Measurements from ENCODE around the gene MCRIP2.

Gene MCRIP2

DNA sequence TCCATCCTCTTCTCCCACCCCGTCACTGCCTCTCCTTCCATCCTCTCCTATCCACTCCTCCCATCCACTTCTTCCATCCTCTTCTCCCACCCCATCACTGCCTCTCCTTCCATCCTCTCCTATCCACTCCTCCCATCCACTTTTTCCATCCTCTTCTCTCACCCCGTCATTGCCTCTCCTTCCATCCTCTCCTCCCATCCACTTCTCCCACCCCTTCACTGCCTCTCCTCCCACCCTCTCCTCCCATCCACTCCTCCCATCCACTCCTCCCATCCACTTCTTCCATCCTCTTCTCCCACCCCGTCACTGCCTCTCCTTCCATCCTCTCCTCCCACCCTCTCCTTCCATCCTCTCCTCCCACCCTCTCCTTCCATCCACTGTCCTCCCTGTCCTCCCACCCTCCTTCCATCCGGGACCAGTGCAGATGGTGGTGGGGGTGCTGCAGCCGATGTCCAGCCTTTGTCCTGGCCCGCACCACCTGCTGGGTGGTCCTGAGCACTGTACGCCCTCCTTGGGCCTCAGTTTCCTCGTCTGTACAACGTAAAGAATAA is 9.7 kb upstream of the MCRIP2 start:
- no peak for DNase-seq (ENCODE audit: low read depth in 2 of 2, low spot score in 1 of 2)

DNA sequence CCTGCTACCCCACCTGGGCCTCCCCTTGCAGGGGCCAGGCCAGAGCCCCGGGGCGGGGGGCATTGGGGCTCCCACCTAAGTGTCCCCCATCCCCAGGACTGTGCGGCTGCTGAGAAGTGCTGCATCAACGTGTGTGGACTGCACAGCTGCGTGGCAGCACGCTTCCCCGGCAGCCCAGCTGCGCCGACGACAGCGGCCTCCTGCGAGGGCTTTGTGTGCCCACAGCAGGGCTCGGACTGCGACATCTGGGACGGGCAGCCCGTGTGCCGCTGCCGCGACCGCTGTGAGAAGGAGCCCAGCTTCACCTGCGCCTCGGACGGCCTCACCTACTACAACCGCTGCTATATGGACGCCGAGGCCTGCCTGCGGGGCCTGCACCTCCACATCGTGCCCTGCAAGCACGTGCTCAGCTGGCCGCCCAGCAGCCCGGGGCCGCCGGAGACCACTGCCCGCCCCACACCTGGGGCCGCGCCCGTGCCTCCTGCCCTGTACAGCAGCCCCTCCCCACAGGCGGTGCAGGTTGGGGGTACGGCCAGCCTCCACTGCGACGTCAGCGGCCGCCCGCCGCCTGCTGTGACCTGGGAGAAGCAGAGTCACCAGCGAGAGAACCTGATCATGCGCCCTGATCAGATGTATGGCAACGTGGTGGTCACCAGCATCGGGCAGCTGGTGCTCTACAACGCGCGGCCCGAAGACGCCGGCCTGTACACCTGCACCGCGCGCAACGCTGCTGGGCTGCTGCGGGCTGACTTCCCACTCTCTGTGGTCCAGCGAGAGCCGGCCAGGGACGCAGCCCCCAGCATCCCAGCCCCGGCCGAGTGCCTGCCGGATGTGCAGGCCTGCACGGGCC is 8.9 kb upstream of the MCRIP2 start:
- DNase-seq (ENCODE audit: low read depth in 2 of 2, low spot score in 1 of 2), result no peak

GRCh38 chr16:633336-634050 is 8.1 kb upstream of the MCRIP2 start:
- DNase-seq (ENCODE audit: low read depth in 2 of 2, low spot score in 1 of 2), result no peak

DNA sequence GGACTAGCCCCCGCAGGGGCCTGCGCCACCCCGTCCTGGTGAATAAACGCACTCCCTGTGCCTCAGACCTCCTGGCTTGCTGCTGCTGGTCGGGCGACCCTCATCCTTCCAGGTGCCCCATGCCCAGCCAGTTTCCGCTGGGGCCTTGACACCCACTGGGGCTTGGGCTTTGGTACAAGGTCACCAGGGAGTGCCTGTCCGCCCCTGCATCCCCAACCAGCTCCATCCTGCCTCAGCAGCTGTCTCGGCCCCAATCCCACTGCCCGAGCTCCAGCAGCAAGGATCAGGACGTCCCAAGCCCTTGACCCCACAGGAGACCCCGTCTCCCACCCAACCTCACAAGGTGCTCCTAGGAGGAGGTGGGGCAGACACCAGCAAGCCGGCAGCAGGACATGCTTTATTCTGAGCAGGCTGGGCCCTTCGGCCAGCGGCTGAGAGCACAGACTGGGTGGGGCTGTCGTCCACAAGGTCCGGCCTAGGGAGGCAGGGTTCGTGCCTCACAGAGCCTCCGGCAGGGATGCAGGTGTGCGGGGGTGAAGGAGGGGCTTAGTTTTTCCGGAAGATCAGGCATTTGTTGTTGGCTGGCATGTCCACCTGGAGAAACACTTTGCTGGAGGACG is 7.5 kb upstream of the MCRIP2 start:
- no peak for DNase-seq (ENCODE audit: low read depth in 2 of 2, low spot score in 1 of 2)

DNA sequence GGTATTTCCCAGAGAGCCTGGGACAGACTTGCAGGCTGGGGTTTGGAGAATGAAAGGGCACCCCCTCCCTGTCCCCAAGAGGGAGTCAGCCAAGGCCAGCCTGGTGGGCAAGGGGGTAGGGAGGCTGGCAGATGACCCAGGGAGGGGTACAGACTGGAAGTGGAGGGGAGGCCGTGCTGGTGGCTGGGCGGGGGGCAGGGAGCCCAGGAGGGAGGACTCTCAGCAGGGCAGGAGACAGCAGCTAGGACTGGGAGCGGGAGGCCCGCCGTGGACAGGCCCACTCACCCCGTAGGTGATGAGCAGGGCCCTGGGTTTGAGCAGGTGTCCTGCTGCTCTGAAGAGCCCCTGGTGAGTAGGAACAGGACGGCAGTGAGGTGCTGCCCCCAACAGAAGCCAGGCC is 6.6 kb upstream of the MCRIP2 start:
- no peak for DNase-seq (ENCODE audit: low read depth in 2 of 2, low spot score in 1 of 2)

GRCh38 chr16:635573-636205 is 5.9 kb upstream of the MCRIP2 start:
- no peak for DNase-seq (ENCODE audit: low read depth in 2 of 2, low spot score in 1 of 2)

DNA sequence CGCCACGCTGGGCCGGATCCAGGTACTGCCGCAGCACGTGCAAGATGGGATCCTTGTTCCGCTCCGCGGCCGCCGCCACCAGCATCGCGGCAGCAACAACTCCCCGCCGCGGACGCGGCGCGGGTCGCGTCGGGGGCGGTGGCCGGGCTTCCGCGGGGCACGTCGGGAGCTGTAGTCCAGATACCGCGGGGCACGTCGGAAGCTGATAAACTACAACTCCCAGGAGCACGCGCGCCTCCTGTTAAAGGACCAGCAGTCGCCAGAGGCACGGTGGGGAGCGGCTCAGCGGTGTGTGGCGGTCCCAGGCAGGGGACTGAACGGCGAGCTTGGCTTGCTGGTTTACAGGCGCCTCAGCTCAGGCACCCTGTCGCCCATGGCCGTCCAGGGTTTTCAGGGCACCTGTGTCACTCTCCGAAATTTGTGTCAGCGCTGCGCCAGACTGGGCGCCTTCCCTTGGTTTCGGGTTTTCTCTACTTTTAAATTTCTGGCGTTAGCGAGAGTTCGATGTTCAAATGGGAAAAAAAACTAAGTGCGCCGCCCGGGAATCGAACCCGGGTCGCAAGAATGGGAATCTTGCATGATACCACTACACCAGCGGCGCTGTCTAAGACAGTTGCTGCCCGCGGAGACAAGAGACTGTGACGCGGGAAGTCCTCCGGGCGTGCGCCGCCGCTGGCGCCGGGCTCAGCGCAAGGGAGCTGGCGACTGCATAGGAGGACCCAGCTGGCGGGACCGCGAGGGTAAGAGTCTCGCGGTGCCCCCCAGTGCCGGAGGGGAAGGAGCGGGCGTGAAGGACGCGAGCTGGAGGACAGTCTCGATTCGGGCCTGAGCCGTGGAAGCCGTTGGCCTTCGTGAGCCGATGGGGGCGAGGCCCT is 5.2 kb upstream of the MCRIP2 start, which contains the start of gene METTL26:
Gene METTL26 (minus strand): TSS at position 100 of the 875 bp plus-strand sequence. CDS start 15 bp downstream, at position 85.
- DNase-seq (ENCODE audit: low read depth in 2 of 2, low spot score in 1 of 2), result peak; percentile 85 to 91

DNA sequence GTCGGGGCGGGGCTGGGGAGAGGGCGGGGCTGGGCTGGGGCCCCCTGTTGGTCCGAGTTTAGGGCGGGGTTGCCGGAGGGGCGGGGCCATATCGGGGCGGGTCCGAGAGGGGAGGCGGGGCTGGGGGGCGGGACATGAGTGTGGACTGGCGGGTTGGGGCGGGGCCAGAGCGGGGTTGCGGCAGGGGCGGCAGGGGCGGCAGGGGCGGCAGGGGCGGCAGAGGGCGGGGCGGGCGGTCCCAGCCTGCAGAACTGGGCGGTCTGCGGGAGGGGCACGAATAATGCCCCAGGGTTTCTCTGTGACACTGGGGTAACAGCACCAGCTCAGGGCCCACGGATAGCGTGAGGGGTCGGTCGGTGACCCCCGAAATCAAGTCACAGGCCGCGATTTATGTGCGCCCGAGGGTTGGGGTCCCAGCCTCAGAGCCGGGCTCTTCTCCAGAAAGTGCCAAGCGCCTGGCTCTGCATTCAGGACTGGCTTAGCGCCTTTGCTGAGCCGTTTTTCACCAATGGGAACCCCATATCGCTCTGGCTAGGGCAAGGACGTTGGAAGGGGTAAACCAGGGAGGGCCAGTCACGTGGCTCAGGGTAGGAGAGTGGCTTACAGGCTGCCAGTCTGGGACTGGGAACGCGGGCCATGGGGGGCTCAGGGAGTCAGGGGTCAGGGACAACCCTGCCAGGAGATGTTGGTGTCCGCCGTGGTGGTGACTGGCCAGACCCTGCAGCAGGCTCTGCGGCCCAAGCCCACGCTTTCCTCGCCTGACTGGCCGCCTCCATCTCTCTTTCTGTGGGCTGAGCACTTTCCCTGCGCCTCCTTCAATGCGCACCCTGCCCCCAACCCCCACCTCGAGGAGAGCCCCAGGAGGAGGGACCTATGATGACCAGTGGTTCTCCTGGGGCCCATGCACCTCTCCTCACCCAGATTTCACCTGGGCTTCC is 4.3 kb upstream of the MCRIP2 start:
- peak; percentile 63 to 78 for DNase-seq (ENCODE audit: low read depth in 2 of 2, low spot score in 1 of 2)

- no peak for DNase-seq (ENCODE audit: low read depth in 2 of 2, low spot score in 1 of 2)
Measured at GRCh38 chr16:638034-638543, 3.5 kb upstream of the MCRIP2 start.

- DNase-seq (ENCODE audit: low read depth in 2 of 2, low spot score in 1 of 2), result no peak
Measured at GRCh38 chr16:638836-639235, 2.8 kb upstream of the MCRIP2 start.

GRCh38 chr16:640614-641013 is 1.0 kb upstream of the MCRIP2 start:
- no peak for DNase-seq (ENCODE audit: low read depth in 2 of 2, low spot score in 1 of 2)

GRCh38 chr16:642189-643049 is 791 bp downstream of the MCRIP2 start:
- no peak for DNase-seq (ENCODE audit: low read depth in 2 of 2, low spot score in 1 of 2)

GRCh38 chr16:643050-643368 is 1.4 kb downstream of the MCRIP2 start:
- no peak for DNase-seq (ENCODE audit: low read depth in 2 of 2, low spot score in 1 of 2)

DNA sequence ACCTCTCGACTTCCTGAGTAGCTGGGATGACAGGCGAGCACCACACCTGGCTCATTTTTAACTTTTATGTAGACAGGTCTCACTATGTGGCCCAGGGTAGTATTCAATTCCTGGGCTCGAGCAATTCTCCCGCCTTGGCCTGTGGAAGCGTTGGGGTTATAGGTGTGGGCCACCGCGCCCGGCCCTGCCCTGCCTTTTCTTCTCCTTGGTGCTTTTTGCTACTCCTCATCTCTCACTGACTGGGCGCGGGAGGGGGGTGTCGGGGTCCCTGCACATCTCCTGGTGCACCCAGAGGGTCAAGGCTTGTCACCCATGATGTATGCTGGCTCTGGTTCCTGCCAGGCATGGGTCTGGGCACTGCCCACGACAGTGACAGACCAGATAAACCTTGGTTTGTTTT is 2.9 kb downstream of the MCRIP2 start:
- DNase-seq (ENCODE audit: low read depth in 2 of 2, low spot score in 1 of 2), result no peak

DNA sequence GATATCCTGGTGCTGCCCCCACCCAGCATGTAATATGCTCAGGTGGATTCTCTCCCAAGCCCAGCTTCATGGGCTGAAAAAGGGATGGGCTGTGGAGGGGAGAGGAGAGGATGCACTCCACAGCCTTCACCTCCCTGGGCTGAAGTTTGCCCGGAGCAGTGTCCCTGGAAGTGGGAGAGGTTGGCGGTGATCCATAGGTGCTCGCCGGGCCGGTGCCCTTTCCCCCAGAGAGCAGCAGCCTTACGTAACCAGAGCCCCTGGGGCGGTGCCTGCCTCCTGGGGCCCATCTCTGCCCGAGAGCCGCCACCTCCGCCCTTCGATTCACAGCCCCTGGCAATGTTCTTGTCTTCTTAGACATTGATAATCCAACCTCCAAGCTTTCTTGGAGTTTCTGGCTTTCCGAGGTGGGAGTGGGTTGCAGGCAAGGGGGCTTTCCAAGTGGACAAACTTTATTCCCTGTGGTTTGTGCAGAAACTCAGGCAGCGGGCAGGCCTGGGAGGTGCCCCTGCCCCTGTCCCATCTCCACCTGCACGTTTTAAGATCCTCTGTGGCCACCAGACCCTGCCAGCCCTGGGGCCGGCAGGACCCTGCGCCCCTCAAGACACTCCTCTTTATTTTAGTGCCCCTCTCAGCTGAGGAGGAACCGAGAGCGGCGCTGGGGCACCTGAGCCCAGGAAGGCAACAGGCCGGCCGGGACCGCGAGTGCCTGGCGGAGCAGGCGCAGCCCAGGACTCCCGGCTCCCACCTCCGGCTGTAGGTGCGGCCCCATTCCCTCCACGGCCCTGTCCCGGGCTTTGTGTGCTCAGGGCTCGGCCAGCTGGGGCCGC is 4.4 kb downstream of the MCRIP2 start:
- no peak for DNase-seq (ENCODE audit: low read depth in 2 of 2, low spot score in 1 of 2)

DNA sequence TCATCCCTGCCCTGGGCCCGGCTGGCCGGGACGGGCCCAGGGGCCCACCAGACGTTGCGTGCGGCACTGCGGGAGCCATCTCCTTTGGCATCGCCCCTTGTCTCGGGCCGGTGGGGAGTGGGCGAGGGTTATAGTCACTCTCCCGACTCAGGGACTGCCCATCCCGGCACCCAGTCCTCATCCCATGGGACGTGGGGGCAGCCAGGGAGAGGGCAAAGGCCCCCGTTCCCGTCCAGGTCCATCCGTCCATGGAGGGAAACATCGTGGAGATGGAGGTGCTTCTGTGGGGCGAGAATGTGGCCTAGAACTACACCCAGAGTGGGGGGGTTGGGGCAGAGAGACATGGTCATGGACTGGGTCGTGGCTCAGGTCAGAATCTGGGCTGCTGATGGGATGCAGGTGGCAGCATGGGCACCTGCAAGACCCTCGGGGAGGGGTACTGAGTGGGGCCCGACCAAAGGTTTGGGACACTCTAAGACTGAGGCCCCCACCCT is 5.1 kb downstream of the MCRIP2 start:
- no peak for DNase-seq (ENCODE audit: low read depth in 2 of 2, low spot score in 1 of 2)
